Activated T-helper 1 cell treated with anti-CD3 and anti-CD28 coated beads, Interleukin-12 subunit alpha, Interleukin-12 subunit beta, Interleukin-2, Interleukin-4 antibody, amounts not matched to agents 30 ng/mL and 10 ng/mL and 1 ng/mL, durations not matched to agents 14 hours and 24 hours and 36 hours (primary cell): Measurements from ENCODE around the gene KCNAB2. TPM values are rescaled to one million over a fixed set of nuclear protein-coding genes. Genes with fewer than 3 reads are reported as not detected.

ENCODE experiments used
- DNase-seq: peaks from one replicate; pipeline ENCODE4 v3.0.0; 2021; ENCODE audit warnings: low spot score
- H3K27ac Mint-ChIP-seq: one replicate; pipeline ENCODE4 v1.8.0; 2021; ENCODE audit warnings: mild to moderate bottlenecking, mixed read lengths
- H3K27me3 Mint-ChIP-seq: one replicate; pipeline ENCODE4 v1.8.0; 2022; ENCODE audit warnings: mild to moderate bottlenecking, moderate library complexity, mixed read lengths; ENCODE audit not compliant: insufficient read depth
- H3K36me3 Mint-ChIP-seq: one replicate; pipeline ENCODE4 v1.8.0; 2021; ENCODE audit warnings: low read depth, mixed read lengths
- H3K4me1 Mint-ChIP-seq: one replicate; pipeline ENCODE4 v1.8.0; 2021; ENCODE audit warnings: low read depth, mixed read lengths
- H3K4me3 Mint-ChIP-seq: one replicate; pipeline ENCODE4 v1.8.0; 2021; ENCODE audit warnings: mild to moderate bottlenecking, moderate library complexity, mixed read lengths
- H3K9me3 Mint-ChIP-seq: one replicate; pipeline ENCODE4 v1.8.0; 2021; ENCODE audit warnings: mixed read lengths
- intact Hi-C: fragments of 100-400 bp; cut with micrococcal nuclease; formaldehyde crosslinking; loops from one replicate; pipeline ENCODE4 v1.15.1; 2024
- total RNA-seq: library from RNA; stranded (reverse); gene quantifications from 2 replicates; pipeline ENCODE4 v1.2.3, GENCODE V29; 2022

The KCNAB2 gene
- total RNA-seq, 1 donor from 2014 or later = 237 TPM

DNA sequence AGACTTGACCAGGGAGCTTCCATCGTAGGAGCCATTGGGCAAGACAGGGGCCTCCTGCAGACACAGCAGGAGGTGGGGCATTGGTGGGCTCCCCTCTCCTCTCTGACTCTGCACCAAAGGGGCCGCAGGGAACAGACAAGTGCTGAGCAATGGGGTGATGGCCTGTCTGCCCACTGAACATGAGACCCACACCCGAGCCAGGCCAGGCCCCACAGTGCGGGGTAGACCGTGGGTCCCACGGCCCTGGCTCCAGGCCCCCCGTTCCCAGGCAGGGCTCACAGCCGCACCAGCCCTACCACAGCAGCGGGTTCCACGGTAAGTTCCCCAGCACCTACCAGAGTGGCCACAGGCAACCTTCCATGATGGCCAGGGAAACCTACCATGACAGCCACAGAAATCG lies 88.5 kb downstream of the KCNAB2 start:
- intact Hi-C loops = no loop called here
- no peak overlapping the region for H3K27ac Mint-ChIP-seq
- peaks cover 4% of the 10 kb centered on the region for H3K4me1 Mint-ChIP-seq
- H3K36me3 Mint-ChIP-seq = no peaks in the 10 kb centered on the region
- peaks cover 1% of the 10 kb centered on the region for H3K27me3 Mint-ChIP-seq
- H3K9me3 Mint-ChIP-seq = peaks cover 8% of the 10 kb centered on the region
- no peak overlapping the region for H3K4me3 Mint-ChIP-seq
- DNase-seq = no peak

DNA sequence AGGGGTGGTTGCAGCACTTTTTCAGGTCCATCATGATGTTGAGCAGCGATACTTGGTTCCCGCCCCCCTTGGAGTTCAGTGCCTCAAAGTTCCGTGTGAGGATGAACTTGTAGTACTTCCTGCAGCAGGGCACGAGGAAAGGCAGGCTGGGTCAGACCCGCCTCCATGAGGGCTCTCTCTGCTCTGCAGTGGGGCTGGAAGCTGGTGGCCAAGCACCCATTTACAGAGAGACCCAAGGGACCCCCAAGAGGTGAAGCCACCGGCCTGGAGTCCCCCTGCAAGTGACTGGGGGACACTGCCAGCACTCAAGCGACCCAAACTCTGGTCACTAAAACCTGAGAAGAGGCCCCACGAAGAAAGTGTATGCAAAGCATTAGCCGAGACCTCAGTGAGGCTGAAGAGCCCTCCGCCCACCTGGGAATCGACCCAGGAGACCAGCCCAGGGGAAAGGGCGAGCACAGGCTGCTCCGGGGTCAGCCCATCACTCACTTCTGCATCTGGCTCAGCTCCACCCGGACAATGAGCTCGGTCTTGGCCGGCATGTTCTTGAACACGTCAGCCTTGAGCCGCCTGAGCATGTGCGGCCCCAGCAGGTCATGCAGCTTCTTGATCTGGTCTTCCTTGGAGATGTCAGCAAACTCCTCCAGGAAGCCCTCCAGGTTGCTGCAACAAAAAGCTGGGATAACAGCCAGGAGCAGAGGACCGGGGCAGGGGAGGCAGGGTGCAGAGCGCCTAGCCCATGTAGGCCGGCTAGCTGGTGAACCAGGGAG lies 89.2 kb downstream of the KCNAB2 start:
- Mint-ChIP-seq H3K9me3 (peaks cover 8% of the 10 kb centered on the region), H3K27me3 (peaks cover 1% of the 10 kb centered on the region), H3K4me1 (peaks cover 4% of the 10 kb centered on the region), H3K27ac (no peak overlapping the region), H3K4me3 (no peak overlapping the region), H3K36me3 (no peaks in the 10 kb centered on the region)
- intact Hi-C loops = no loop called here
- no peak for DNase-seq

DNA sequence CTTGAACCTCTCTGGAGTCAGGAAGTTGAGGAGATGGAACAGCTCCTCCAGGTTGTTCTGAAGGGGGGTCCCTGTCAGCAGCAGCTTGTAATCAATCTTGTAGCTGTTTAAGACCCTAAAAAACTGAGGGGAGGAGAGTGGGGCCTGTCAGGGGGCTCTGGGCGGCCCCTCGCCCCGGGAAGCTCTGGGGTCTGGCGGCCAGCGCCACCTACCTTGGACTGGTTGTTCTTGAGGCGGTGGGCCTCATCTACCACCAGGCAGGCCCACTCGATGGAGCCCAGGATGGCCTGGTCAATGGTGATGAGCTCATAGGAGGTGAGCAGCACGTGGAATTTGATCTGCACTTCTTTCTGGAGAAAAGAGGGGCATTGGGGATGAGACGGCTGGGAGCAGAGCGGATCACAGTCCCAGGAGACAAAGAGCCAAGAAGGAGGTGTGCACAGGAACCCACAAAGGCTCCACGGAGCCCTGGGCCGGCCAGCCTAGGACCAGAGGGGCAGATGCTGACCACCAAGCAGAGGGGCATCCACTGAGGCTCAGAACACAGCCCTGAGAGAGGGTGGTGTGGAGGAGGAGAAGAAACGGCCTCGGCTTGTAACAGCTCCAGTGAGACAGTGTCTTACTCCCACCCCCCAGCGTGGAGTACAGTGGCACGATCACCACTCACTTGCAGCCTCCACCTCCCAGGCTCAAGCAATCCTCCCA lies 91.0 kb downstream of the KCNAB2 start:
- peaks cover 4% of the 10 kb centered on the region for H3K4me1 Mint-ChIP-seq
- H3K36me3 Mint-ChIP-seq = no peaks in the 10 kb centered on the region
- H3K4me3 Mint-ChIP-seq = no peak overlapping the region
- peaks cover 1% of the 10 kb centered on the region for H3K27me3 Mint-ChIP-seq
- H3K9me3 Mint-ChIP-seq = peaks cover 8% of the 10 kb centered on the region
- DNase-seq = no peak
- intact Hi-C loops = no loop called here
- no peak overlapping the region for H3K27ac Mint-ChIP-seq

DNA sequence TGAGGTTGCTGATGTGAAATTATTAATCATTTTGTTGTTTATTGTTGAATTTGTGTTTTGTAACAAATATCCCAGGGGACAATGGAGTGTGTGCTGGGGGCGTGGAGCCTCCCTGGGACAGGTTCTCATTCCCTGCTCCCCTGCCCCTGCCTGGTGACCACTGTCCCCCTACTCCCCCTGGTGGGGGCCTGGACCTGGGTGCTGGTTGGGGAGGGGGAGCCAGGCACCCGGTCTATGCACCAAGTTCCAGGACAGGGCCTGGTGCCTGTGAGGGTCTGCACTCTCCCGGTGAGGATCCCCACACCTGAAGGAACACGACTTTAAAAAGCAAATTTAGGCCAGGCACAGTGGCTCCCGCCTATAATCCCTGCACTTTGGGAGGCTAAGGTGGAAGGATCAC lies 92.1 kb downstream of the KCNAB2 start:
- no peaks in the 10 kb centered on the region for H3K36me3 Mint-ChIP-seq

GRCh38 chr1:6140413-6140812 lies 94.7 kb downstream of the KCNAB2 start:
- Mint-ChIP-seq H3K4me3 (no peak overlapping the region), H3K27me3 (peaks cover 1% of the 10 kb centered on the region), H3K4me1 (peaks cover 4% of the 10 kb centered on the region), H3K9me3 (no peaks in the 10 kb centered on the region), H3K36me3 (no peaks in the 10 kb centered on the region), H3K27ac (no peak overlapping the region)
- DNase-seq = no peak
- intact Hi-C loops = loop anchor here (2.0 kb wide), 1 partner anchor 32 kb away; no protein-coding TSS in a partner anchor

More for the DNA sequence above, 92.1 kb downstream of the KCNAB2 start:
- Mint-ChIP-seq H3K27ac (no peak overlapping the region), H3K27me3 (peaks cover 1% of the 10 kb centered on the region), H3K9me3 (peaks cover 2% of the 10 kb centered on the region), H3K4me3 (no peak overlapping the region), H3K4me1 (peaks cover 4% of the 10 kb centered on the region)
- intact Hi-C loops = no loop called here
- DNase-seq = no peak

DNA sequence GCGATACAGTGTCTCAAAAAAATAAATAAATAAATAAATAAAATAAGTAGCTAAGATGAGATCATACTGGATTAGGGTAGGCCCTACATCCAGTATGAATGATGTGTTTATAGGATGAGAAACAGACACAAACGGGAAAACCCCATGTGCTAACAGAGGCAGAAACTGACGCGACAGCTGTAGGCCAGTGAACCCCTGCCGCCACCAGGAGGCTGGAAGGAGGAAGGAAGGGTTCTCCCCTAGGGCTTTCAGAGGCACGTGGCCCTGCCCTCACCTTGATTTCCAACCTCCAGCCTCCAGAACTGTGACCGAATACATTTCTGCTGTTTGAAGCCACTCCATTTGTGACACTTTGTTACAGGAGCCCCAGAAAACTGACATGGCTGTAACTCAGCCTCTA lies 95.9 kb downstream of the KCNAB2 start:
- Mint-ChIP-seq H3K36me3 (no peaks in the 10 kb centered on the region), H3K4me3 (no peak overlapping the region), H3K9me3 (no peaks in the 10 kb centered on the region), H3K4me1 (peaks cover 4% of the 10 kb centered on the region), H3K27me3 (peaks cover 1% of the 10 kb centered on the region), H3K27ac (no peak overlapping the region)
- DNase-seq = no peak
- intact Hi-C loops = loop anchor here (2.0 kb wide), 1 partner anchor 33 kb away; no protein-coding TSS in a partner anchor

DNA sequence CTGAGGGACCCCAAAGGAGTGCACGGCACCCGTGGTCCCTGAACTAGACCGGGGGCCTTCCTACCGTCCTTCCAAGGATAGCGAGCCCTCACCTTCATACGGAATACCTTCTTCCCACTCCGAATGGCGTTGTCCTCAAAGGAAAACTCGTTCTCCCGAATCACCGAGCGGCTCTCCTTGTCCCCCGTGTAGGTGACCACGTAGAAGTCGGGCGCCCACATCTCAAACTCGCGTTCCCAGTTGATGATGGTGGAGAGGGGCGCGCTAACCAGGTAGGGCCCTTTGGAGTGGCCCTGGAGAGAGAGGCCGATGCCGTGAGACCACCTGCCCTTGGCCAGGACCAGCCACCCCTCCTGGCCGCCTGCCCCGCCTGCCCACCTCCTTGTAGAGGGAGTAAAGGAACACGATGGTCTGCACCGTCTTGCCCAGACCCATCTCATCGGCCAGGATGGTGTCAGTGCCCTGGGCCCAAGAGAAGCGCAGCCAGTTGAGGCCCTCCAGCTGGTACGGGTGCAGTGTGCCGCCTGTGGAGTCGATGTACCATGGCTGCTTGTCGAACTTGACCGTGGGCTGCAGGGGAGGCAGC lies 96.4 kb downstream of the KCNAB2 start:
- Mint-ChIP-seq H3K4me3 (no peak overlapping the region), H3K9me3 (no peaks in the 10 kb centered on the region), H3K36me3 (no peaks in the 10 kb centered on the region), H3K4me1 (peaks cover 4% of the 10 kb centered on the region), H3K27ac (no peak overlapping the region), H3K27me3 (peaks cover 1% of the 10 kb centered on the region)
- intact Hi-C loops = no loop called here
- no peak for DNase-seq

DNA sequence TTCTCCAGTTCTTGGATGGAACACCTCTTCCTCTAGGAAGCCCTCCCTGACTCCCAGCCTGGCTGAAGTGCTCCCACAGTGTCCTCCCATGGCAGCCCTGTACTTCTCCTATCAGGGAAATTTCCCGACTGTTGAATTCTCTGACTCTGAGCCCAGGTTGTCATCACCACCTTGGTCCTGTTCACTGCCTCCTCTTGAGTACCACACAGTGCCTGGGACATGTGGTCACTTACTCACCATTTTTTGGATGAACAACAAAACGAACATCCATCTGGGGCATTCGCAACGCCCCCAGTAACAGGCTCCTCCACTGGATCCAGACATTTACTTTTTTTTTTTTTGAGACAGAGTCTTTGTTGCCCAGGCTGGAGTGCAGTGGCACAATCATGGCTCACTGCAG lies 97.0 kb downstream of the KCNAB2 start:
- no peak for DNase-seq
- Mint-ChIP-seq H3K27ac (no peak overlapping the region), H3K9me3 (no peaks in the 10 kb centered on the region), H3K4me1 (peaks cover 4% of the 10 kb centered on the region), H3K27me3 (no peaks in the 10 kb centered on the region), H3K36me3 (no peaks in the 10 kb centered on the region), H3K4me3 (no peak overlapping the region)
- intact Hi-C loops = no loop called here

DNA sequence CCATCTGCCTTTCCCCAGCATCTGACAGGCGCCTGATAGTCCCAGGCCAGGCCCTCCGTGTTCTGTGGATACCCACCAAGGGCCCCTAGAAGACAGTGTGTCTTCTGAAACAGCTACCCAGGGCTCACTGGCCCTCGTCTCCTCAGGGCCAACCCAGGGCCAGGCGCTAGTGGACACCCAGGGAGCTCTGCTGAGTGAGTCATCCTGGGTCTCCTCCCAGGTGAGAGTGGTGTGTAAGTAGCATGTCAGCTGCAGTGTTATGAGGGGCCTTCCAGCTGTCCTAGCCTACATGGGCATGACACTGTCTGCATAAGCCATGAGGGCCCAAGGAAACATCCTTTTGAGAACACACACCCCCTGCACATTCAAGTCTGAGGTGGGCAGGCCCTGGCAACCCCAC lies 97.7 kb downstream of the KCNAB2 start:
- no peak for DNase-seq
- H3K27ac Mint-ChIP-seq = no peak overlapping the region
- intact Hi-C loops = no loop called here

GRCh38 chr1:6144175-6144574 lies 98.5 kb downstream of the KCNAB2 start:
- no peak overlapping the region for H3K4me3 Mint-ChIP-seq
- H3K9me3 Mint-ChIP-seq = no peaks in the 10 kb centered on the region
- intact Hi-C loops = no loop called here
- H3K27ac Mint-ChIP-seq = no peak overlapping the region
- H3K36me3 Mint-ChIP-seq = no peaks in the 10 kb centered on the region
- H3K4me1 Mint-ChIP-seq = no peaks in the 10 kb centered on the region
- peaks cover 2% of the 10 kb centered on the region for H3K27me3 Mint-ChIP-seq
- no peak for DNase-seq

More for the DNA sequence above, 97.7 kb downstream of the KCNAB2 start:
- Mint-ChIP-seq H3K4me3 (no peak overlapping the region), H3K4me1 (peaks cover 4% of the 10 kb centered on the region), H3K36me3 (no peaks in the 10 kb centered on the region), H3K9me3 (no peaks in the 10 kb centered on the region), H3K27me3 (peaks cover 2% of the 10 kb centered on the region)

DNA sequence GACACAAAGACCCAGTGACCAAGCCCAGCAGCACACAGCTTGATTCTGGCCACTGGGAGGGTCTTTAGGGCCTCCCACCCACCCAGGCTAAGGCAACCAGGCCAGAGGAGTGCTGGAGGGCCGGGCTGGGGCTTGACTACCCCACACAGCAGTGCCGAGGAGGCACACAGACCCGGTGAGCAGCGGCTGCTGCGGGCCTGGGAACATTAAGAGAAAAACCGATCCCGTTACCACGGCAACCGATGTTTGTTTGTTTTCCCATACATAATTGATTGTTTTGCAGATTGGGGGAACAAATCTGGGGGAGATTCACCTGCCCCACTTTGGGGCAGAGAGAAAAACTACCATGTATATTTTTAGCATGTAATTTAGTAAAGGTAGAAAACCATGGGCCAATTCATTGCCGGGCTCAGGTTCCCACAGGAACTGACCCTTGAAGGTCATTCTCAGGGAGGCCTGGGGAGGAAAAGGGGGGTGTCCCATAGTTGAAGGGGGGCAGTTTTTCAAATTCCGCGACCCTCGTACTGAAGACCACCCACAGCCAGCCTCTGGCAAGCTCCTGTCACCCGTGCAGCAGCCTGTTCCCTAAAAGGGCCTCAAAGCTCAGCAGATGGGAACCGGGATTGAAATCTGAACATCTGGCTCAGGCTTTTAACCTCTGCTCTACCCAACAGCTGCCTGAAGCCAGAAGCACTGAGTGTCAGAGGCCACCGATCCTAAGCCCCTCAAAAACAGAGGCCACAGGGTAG lies 99.1 kb downstream of the KCNAB2 start:
- DNase-seq = no peak
- Mint-ChIP-seq H3K27me3 (peaks cover 2% of the 10 kb centered on the region), H3K27ac (no peak overlapping the region), H3K9me3 (no peaks in the 10 kb centered on the region), H3K4me1 (no peaks in the 10 kb centered on the region), H3K36me3 (no peaks in the 10 kb centered on the region), H3K4me3 (no peak overlapping the region)
- intact Hi-C loops = no loop called here

- no peak overlapping the region for H3K4me3 Mint-ChIP-seq
- DNase-seq = no peak
- H3K4me1 Mint-ChIP-seq = no peaks in the 10 kb centered on the region
- no peaks in the 10 kb centered on the region for H3K36me3 Mint-ChIP-seq
- intact Hi-C loops = no loop called here
- H3K27ac Mint-ChIP-seq = no peak overlapping the region
- peaks cover 2% of the 10 kb centered on the region for H3K27me3 Mint-ChIP-seq
- no peaks in the 10 kb centered on the region for H3K9me3 Mint-ChIP-seq
Measured at GRCh38 chr1:6145396-6145750, 99.7 kb downstream of the KCNAB2 start.
